NT2/D1 (cell line): ENCODE data around the gene PGM2L1.
"Not testable (repeated sequence)": the region's sequence is repeated elsewhere in the genome, so short reads cannot be mapped to it uniquely, and the experiment has no call there.

ENCODE experiments used
- DNase-seq: peaks from one replicate; pipeline ENCODE4 v3.0.0-alpha.2; 2011; ENCODE audit warnings: low read depth, low spot score
- H3K27me3 ChIP-seq: 2 replicates; pipeline ENCODE4 v1.6.0; 2011; ENCODE audit warnings: mild to moderate bottlenecking; ENCODE audit not compliant: insufficient read length, insufficient read depth
- H3K36me3 ChIP-seq: 2 replicates; pipeline ENCODE4 v1.6.1; 2011; ENCODE audit warnings: mild to moderate bottlenecking, low read length, mixed read lengths; ENCODE audit not compliant: insufficient read depth, insufficient read length
- H3K4me1 ChIP-seq: 2 replicates; pipeline ENCODE4 v1.5.1; 2011; ENCODE audit not compliant: insufficient read depth, insufficient read length
- H3K4me3 ChIP-seq: 2 replicates; pipeline ENCODE4 v1.5.1; 2011; ENCODE audit warnings: low read depth; ENCODE audit not compliant: insufficient read length
- H3K9ac ChIP-seq: 2 replicates; pipeline ENCODE4 v1.6.0; 2011; ENCODE audit warnings: low read depth; ENCODE audit not compliant: insufficient read length
- H3K9me3 ChIP-seq: 2 replicates; pipeline ENCODE4 v1.5.1; 2011; ENCODE audit warnings: mild to moderate bottlenecking, low read length; ENCODE audit not compliant: insufficient read depth
- SUZ12 ChIP-seq: IDR thresholded peaks from 2 replicates; pipeline ENCODE4 v1.6.1; 2011; ENCODE audit not compliant: insufficient read length, insufficient read depth; ENCODE audit errors: extremely low read depth
- YY1 ChIP-seq: IDR thresholded peaks from 2 replicates; pipeline ENCODE4 v1.6.1; 2011; ENCODE audit not compliant: insufficient read length, insufficient read depth
- ZNF274 ChIP-seq: IDR thresholded peaks from 2 replicates; pipeline ENCODE4 v1.6.1; 2011; ENCODE audit warnings: mild to moderate bottlenecking, low read depth, low read length

PGM2L1 gene

GRCh38 chr11:74377689-74378088 lies 20.5 kb downstream of the PGM2L1 start:
- DNase-seq, result no peak
- TF ChIP-seq SUZ12 (no peak), ZNF274 (no peak), YY1 (no peak)
- Histone ChIP-seq H3K9me3 (no peaks in the 10 kb centered on the region), H3K4me1 (no peaks in the 10 kb centered on the region), H3K27me3 (no peaks in the 10 kb centered on the region), H3K9ac (no peak overlapping the region), H3K4me3 (no peak overlapping the region), H3K36me3 (no peaks in the 10 kb centered on the region)

- Histone ChIP-seq H3K36me3 (no peaks in the 10 kb centered on the region), H3K9me3 (no peaks in the 10 kb centered on the region), H3K4me1 (no peaks in the 10 kb centered on the region), H3K4me3 (no peak overlapping the region), H3K9ac (no peak overlapping the region), H3K27me3 (no peaks in the 10 kb centered on the region)
- no peak for TF ChIP-seq ZNF274
- no peak for TF ChIP-seq SUZ12
- no peak for TF ChIP-seq YY1
- no peak for DNase-seq
These were observed 24.9 kb downstream of the PGM2L1 start for GRCh38 chr11:74373382-74373781.

DNA sequence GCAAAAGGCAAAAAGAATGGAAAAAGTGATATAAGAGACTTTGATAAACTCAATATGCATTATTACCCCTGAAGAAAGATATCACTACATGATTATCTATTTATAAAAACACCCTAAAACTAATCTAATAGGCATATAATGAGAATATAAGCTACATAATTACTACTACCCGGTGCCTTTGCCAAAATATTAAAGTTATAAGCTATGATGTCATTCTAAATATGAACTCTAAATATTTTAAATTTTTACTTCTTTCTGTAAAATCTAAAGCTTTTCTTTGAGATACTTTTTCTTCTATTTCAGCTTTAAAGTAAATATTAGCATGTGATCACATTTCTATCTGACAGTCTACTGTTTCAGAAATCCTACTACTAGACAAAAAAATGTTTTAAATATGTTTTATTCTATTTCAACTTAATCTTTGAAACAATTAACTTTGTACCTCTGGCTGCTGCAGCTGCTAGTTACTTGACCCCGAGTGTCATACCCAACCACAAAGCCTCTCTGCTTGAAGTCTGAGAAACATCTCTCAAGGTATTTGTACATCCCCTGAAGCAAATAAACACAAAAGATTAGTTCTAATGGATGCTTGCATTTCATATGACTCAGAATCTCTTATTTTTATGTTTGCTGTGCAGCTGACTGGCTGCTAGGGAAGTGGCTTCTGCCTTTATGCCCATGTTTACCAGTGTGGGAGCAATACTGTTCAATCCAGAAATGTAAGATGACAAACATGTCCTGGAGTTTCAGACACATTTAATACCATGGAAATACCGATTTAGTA lies 26.8 kb downstream of the PGM2L1 start:
- Histone ChIP-seq H3K4me3 (no peak overlapping the region), H3K4me1 (no peaks in the 10 kb centered on the region), H3K27me3 (no peaks in the 10 kb centered on the region), H3K36me3 (peaks cover 4% of the 10 kb centered on the region), H3K9me3 (no peaks in the 10 kb centered on the region), H3K9ac (no peak overlapping the region)
- TF ChIP-seq SUZ12 (no peak), YY1 (no peak), ZNF274 (no peak)
- no peak for DNase-seq

DNA sequence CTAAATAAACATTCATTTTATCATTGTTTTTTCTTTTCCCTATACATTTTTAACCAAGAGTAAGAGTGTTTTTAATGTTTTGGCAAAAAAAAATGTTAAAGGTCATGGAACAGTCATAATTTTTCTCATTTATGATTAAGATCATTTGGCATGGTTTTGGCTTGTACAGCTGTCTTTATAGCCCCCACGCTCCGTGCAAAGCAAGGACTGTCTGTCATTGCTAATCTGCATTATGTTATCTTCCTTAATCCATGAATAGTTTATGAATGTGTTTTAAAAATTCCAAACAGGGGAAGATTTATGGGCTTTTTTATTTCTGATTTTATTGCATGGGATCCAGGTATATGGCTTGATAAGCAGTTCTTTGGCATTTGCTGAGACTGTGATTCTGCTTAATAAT lies 28.1 kb downstream of the PGM2L1 start:
- no peak for DNase-seq
- peaks cover 4% of the 10 kb centered on the region for H3K36me3 ChIP-seq
- TF ChIP-seq SUZ12 (no peak), YY1 (no peak), ZNF274 (no peak)
- H3K4me3 ChIP-seq, result no peak overlapping the region
- no peaks in the 10 kb centered on the region for H3K4me1 ChIP-seq
- H3K27me3 ChIP-seq, result no peaks in the 10 kb centered on the region
- H3K9me3 ChIP-seq, result no peaks in the 10 kb centered on the region
- no peak overlapping the region for H3K9ac ChIP-seq

DNA sequence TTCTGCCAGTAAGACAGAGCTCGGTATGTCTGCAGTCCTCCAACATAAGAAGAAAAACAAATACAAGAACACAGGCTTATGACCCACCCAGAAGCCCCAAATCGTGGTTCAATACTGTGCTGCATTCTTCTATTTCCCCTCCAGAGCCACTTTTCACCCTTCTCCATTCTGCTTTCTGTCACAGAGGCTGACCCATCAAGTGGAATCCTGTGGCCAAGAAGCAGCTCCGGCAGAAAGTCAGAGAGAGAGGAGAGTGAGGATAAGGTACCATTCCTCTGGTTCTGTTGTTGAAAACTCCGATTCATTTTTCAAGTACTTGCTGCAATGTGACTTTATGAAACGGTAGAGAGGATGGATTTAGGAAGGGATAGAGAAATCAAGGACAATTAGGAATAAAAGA lies 30.4 kb downstream of the PGM2L1 start:
- H3K9ac ChIP-seq, result no peak overlapping the region
- H3K36me3 ChIP-seq, result peaks cover 4% of the 10 kb centered on the region
- H3K4me1 ChIP-seq, result no peaks in the 10 kb centered on the region
- H3K4me3 ChIP-seq, result no peak overlapping the region
- no peaks in the 10 kb centered on the region for H3K9me3 ChIP-seq
- no peak for TF ChIP-seq SUZ12
- TF ChIP-seq ZNF274, result no peak
- no peak for TF ChIP-seq YY1
- H3K27me3 ChIP-seq, result no peaks in the 10 kb centered on the region
- DNase-seq, result no peak

DNA sequence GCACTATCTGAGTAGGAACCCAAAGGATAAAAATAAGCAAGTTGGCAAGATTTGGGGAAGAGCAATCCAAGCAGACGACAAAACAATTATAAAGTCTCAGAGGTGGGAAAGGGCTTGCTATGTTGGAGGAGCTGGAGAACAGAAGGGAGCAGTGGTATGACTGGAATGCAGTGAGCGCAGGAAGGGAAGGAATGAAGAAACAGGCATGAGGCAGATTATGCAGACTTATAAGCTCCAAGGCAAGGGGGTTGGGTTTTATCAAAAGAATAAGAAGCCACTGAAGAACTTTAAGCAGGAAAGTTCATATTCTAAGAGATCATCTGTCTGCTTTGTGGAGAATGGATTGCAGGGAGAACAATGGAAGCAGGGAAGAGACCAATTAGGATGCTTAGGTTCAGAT lies 31.7 kb downstream of the PGM2L1 start:
- peaks cover 4% of the 10 kb centered on the region for H3K36me3 ChIP-seq
- H3K4me1 ChIP-seq, result no peaks in the 10 kb centered on the region
- H3K9me3 ChIP-seq, result no peaks in the 10 kb centered on the region
- H3K9ac ChIP-seq, result no peak overlapping the region
- no peaks in the 10 kb centered on the region for H3K27me3 ChIP-seq
- peak; percentile 33 for DNase-seq
- TF ChIP-seq SUZ12 (no peak), ZNF274 (no peak), YY1 (no peak)
- no peak overlapping the region for H3K4me3 ChIP-seq

GRCh38 chr11:74365805-74366204 lies 32.4 kb downstream of the PGM2L1 start:
- not testable (repeated sequence) for H3K27me3 ChIP-seq, H3K9me3 ChIP-seq, H3K9ac ChIP-seq, H3K4me1 ChIP-seq, H3K36me3 ChIP-seq, H3K4me3 ChIP-seq, DNase-seq

DNA sequence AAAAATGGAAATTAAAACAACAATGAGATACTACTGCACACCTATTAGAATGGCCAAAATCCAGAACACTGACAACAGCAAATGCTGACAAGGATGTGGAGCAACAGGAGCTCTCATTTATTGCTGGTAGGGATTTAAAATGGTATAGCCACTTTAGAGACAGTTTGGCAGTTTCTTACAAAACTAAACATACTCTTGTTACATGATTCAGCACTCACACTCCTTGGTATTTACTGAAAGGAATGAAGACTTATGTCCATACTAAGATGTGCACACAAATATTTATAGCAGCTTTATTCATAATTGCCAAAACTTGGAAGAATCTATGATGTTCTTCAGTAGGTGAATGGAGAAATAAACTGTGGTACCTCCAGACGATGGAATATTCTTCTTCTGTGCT lies 40.8 kb downstream of the PGM2L1 start:
- no peak for DNase-seq
- H3K27me3 ChIP-seq, result no peaks in the 10 kb centered on the region
- H3K4me1 ChIP-seq, result no peaks in the 10 kb centered on the region
- H3K9me3 ChIP-seq, result peaks cover 17% of the 10 kb centered on the region; the same call in 1 of the 2 replicates
- H3K36me3 ChIP-seq, result no peaks in the 10 kb centered on the region
- TF ChIP-seq ZNF274, result no peak
- no peak overlapping the region for H3K9ac ChIP-seq
- H3K4me3 ChIP-seq, result no peak overlapping the region
